PFSK-1 (cell line): ENCODE data around the gene LYL1.

Experiments
- FOXP2 ChIP-seq: optimal IDR thresholded peaks from 2 replicates; pipeline ENCODE3; 2011; ENCODE audit warnings: borderline replicate concordance, control low read depth, inconsistent platforms; ENCODE audit not compliant: insufficient read depth; ENCODE audit errors: extremely low read length, extremely low read depth
- POLR2AphosphoS5 ChIP-seq: IDR thresholded peaks from 2 replicates; pipeline ENCODE4 v1.6.1; 2012; ENCODE audit warnings: low read depth, mild to moderate bottlenecking, control low read depth, low read length, moderate library complexity
- SIN3A ChIP-seq: IDR thresholded peaks from 2 replicates; pipeline ENCODE4 v1.6.1; 2012; ENCODE audit warnings: mild to moderate bottlenecking, low read length, moderate library complexity, borderline replicate concordance; ENCODE audit not compliant: insufficient read depth
- TAF1 ChIP-seq: IDR thresholded peaks from 2 replicates; pipeline ENCODE4 v1.6.1; 2012; ENCODE audit warnings: low read length, control low read depth, borderline replicate concordance; ENCODE audit not compliant: insufficient read depth
- TF ChIP-seq, protein P1 (sequence below), 2 experiments: IDR thresholded peaks; 2 replicates each; pipeline versions ENCODE4 v1.6.1 to v1.8.0; 2011 to 2012; ENCODE audit warnings: low read depth in 2 of 2, low read length in 2 of 2, control low read depth in 1 of 2, inconsistent platforms in 1 of 2, mild to moderate bottlenecking in 1 of 2, moderate library complexity in 1 of 2; ENCODE audit not compliant: insufficient read depth in 1 of 2

The LYL1 gene

GRCh38 chr19:13054626-13055212 lies 47.9 kb downstream of the LYL1 start:
- TF ChIP-seq, protein P1, sequence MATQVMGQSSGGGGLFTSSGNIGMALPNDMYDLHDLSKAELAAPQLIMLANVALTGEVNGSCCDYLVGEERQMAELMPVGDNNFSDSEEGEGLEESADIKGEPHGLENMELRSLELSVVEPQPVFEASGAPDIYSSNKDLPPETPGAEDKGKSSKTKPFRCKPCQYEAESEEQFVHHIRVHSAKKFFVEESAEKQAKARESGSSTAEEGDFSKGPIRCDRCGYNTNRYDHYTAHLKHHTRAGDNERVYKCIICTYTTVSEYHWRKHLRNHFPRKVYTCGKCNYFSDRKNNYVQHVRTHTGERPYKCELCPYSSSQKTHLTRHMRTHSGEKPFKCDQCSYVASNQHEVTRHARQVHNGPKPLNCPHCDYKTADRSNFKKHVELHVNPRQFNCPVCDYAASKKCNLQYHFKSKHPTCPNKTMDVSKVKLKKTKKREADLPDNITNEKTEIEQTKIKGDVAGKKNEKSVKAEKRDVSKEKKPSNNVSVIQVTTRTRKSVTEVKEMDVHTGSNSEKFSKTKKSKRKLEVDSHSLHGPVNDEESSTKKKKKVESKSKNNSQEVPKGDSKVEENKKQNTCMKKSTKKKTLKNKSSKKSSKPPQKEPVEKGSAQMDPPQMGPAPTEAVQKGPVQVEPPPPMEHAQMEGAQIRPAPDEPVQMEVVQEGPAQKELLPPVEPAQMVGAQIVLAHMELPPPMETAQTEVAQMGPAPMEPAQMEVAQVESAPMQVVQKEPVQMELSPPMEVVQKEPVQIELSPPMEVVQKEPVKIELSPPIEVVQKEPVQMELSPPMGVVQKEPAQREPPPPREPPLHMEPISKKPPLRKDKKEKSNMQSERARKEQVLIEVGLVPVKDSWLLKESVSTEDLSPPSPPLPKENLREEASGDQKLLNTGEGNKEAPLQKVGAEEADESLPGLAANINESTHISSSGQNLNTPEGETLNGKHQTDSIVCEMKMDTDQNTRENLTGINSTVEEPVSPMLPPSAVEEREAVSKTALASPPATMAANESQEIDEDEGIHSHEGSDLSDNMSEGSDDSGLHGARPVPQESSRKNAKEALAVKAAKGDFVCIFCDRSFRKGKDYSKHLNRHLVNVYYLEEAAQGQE (IDR thresholded peaks at IDR 0.05; ENCODE audit: insufficient read depth in 1 of 2, low read depth in 2 of 2, low read length in 2 of 2): no peak
- no peak for TF ChIP-seq TAF1
- no peak for TF ChIP-seq POLR2AphosphoS5
- no peak for TF ChIP-seq SIN3A
- no peak for TF ChIP-seq FOXP2

DNA sequence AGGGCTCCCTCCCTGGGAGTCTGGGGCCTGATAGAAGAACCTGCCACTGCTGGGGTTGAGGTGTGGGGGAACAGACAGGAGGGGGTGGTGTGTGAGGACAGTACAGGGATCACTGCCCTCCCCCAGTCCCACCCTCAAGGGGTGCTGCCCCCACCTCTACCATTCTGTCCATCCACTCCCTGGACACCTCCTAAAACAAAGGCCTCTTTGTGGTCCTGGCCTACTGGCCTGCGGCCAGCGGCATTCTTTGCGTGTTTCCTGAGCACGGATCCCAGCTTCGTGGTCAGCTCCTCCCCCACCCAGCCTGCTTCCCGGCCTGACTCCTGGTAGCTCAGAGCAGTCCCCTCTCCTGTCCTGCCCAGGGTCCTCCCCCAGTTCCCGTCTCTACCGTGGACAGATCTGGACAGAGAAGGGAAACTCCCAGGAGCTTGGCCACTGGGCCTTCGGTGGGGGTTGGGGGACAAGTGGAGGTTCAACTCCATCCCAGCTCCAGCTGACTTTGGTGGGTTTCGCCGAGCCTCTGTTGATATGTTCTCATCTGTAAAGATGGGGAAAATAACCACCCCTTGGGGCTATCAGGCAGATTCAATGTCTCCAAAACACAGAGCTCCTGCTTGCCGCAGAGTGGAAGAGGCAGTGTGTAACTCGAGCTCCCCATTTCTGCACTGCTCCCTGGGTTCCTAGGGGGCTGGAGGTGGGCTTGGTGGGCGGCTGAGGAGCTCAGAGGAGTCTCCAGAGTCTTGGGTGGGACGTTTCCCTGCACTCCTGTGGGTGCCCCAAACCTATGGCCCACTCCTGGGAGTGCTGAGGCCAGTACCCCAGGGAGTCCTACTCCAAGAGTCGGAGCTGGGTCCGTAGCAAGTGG lies 48.7 kb downstream of the LYL1 start:
- TF ChIP-seq FOXP2: peak; percentile 86
- no peak for TF ChIP-seq TAF1
- TF ChIP-seq, protein P1 (IDR thresholded peaks at IDR 0.05; ENCODE audit: insufficient read depth in 1 of 2, low read depth in 2 of 2, low read length in 2 of 2): peak; percentile 29 to 47; a peak in 1 of 4 replicates
- no peak for TF ChIP-seq POLR2AphosphoS5
- TF ChIP-seq SIN3A: no peak

DNA sequence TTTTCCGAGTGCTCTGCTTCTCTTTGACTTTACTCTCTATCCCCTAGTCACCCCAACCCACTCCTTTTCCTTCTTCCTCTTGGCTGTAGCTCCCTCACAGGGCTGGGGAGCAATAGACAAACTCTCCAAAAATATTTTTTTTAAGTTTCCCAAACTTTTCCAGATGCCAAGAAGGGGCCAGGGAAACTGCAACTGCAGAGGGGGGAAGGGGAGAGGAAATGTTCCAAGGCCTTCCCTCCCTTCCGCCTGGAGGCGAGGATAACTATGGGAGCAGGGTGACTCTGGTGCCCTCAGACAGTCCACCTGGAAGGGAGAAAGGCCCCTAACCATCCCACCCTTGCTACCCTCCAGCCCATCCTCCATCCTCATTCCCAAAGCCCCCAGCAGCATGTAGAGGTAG lies 49.4 kb downstream of the LYL1 start:
- no peak for TF ChIP-seq POLR2AphosphoS5
- TF ChIP-seq FOXP2: no peak
- TF ChIP-seq SIN3A: no peak
- TF ChIP-seq, protein P1 (IDR thresholded peaks at IDR 0.05; ENCODE audit: insufficient read depth in 1 of 2, low read depth in 2 of 2, low read length in 2 of 2): no peak
- no peak for TF ChIP-seq TAF1

GRCh38 chr19:13052447-13053175 lies 50.0 kb downstream of the LYL1 start:
- TF ChIP-seq TAF1: no peak
- TF ChIP-seq POLR2AphosphoS5: no peak
- no peak for TF ChIP-seq FOXP2
- TF ChIP-seq SIN3A: no peak
- TF ChIP-seq, protein P1 (IDR thresholded peaks at IDR 0.05; ENCODE audit: insufficient read depth in 1 of 2, low read depth in 2 of 2, low read length in 2 of 2): no peak
